HepG2 (cell line): ENCODE results near the gene INTS15. TPM values are rescaled to one million over a fixed set of nuclear protein-coding genes. Genes with fewer than 3 reads are reported as not detected.

Source experiments
- ARID3A ChIP-seq: IDR thresholded peaks from 2 replicates; pipeline ENCODE4 v1.6.1; 2012; ENCODE audit warnings: low read depth, low read length, improper control_type of control experiment
- CHCHD3 ChIP-seq: sonication (generic); formaldehyde crosslinking; IDR thresholded peaks from 2 replicates; pipeline ENCODE4 v1.8.0; 2022; ENCODE audit warnings: mild to moderate bottlenecking, missing genetic modification reagents, moderate library complexity
- CREM ChIP-seq, 2 experiments: sonication (generic) in 1 of 2; formaldehyde crosslinking in 1 of 2; IDR thresholded peaks; 2 replicates each; pipeline versions ENCODE4 v1.4.0 to v1.6.1; 2016 to 2020; ENCODE audit warnings: antibody characterized with exemption in 1 of 2, mild to moderate bottlenecking in 1 of 2, missing genetic modification reagents in 1 of 2
- GPBP1L1 ChIP-seq: sonication (generic); formaldehyde crosslinking; IDR thresholded peaks from 2 replicates; pipeline ENCODE4 v1.5.0; 2020; ENCODE audit warnings: mild to moderate bottlenecking, missing genetic modification reagents
- HOXA7 ChIP-seq: sonication (generic); formaldehyde crosslinking; IDR thresholded peaks from 2 replicates; pipeline ENCODE4 v1.8.1; 2022; ENCODE audit warnings: mild to moderate bottlenecking, missing genetic modification reagents, moderate library complexity
- KLF15 ChIP-seq: sonication (generic); formaldehyde crosslinking; IDR thresholded peaks from 2 replicates; pipeline ENCODE4 v1.8.1; 2023; ENCODE audit warnings: borderline replicate concordance, mild to moderate bottlenecking, inconsistent platforms, missing genetic modification reagents, mixed read lengths
- MEIS1 ChIP-seq: sonication (generic); formaldehyde crosslinking; IDR thresholded peaks from 2 replicates; pipeline ENCODE4 v1.9.0; 2021; ENCODE audit warnings: mild to moderate bottlenecking, missing genetic modification reagents, moderate library complexity, borderline replicate concordance
- MEIS2 ChIP-seq: sonication (generic); formaldehyde crosslinking; IDR thresholded peaks from 2 replicates; pipeline ENCODE4 v1.9.0; 2021; ENCODE audit warnings: mild to moderate bottlenecking, missing genetic modification reagents
- MXD1 ChIP-seq: sonication (generic); formaldehyde crosslinking; IDR thresholded peaks from 2 replicates; pipeline ENCODE4 v1.4.0; 2020; ENCODE audit warnings: mild to moderate bottlenecking, missing genetic modification reagents
- MXD4 ChIP-seq: IDR thresholded peaks from 2 replicates; pipeline ENCODE4 v1.6.1; 2016; ENCODE audit warnings: mild to moderate bottlenecking, missing biosample characterization, missing genetic modification reagents
- MXI1 ChIP-seq: IDR thresholded peaks from 3 replicates; pipeline ENCODE4 v1.6.1; 2012; ENCODE audit warnings: low read depth, low read length, inconsistent platforms, borderline replicate concordance
- MYC ChIP-seq: sonication (generic); formaldehyde crosslinking; IDR thresholded peaks from 2 replicates; pipeline ENCODE4 v1.9.0; 2021; ENCODE audit warnings: missing genetic modification reagents, borderline replicate concordance
- NONO ChIP-seq, 2 experiments: fragments of 450-650 bp in 1 of 2; sonication (generic) in 1 of 2; formaldehyde crosslinking in 1 of 2; IDR thresholded peaks in 1 of 2; conservative IDR thresholded peaks in 1 of 2; 2 replicates each; pipeline versions ENCODE4 v1.6.1 to v1.8.0; 2017 to 2022; ENCODE audit warnings: mild to moderate bottlenecking in 1 of 2, missing genetic modification reagents in 1 of 2, moderate library complexity in 1 of 2
- SP140L ChIP-seq: sonication (generic); formaldehyde crosslinking; IDR thresholded peaks from 2 replicates; pipeline ENCODE4 v1.4.0; 2020; ENCODE audit warnings: missing genetic modification reagents, borderline replicate concordance
- ZBTB34 ChIP-seq: sonication (generic); formaldehyde crosslinking; IDR thresholded peaks from 2 replicates; pipeline ENCODE4 v1.8.0; 2022; ENCODE audit warnings: mild to moderate bottlenecking, missing genetic modification reagents
- ZKSCAN5 ChIP-seq: sonication (generic); formaldehyde crosslinking; IDR thresholded peaks from 2 replicates; pipeline ENCODE4 v1.5.1; 2020; ENCODE audit warnings: mild to moderate bottlenecking, missing genetic modification reagents
- ZNF136 ChIP-seq: sonication (generic); formaldehyde crosslinking; IDR thresholded peaks from 2 replicates; pipeline ENCODE4 v1.8.1; 2022; ENCODE audit warnings: low read depth, mild to moderate bottlenecking, moderate library complexity, missing genetic modification reagents
- ZNF276 ChIP-seq: sonication (generic); formaldehyde crosslinking; IDR thresholded peaks from 2 replicates; pipeline ENCODE4 v1.4.0; 2020; ENCODE audit warnings: mild to moderate bottlenecking, low read depth, missing genetic modification reagents
- ZNF557 ChIP-seq: sonication (generic); formaldehyde crosslinking; IDR thresholded peaks from 2 replicates; pipeline ENCODE4 v1.4.0; 2020; ENCODE audit warnings: missing genetic modification reagents
- ZNF703 ChIP-seq: sonication (generic); formaldehyde crosslinking; IDR thresholded peaks from 2 replicates; pipeline ENCODE4 v1.5.1; 2020; ENCODE audit warnings: missing genetic modification reagents, mild to moderate bottlenecking, moderate library complexity, borderline replicate concordance
- ZSCAN20 ChIP-seq: sonication (generic); formaldehyde crosslinking; IDR thresholded peaks from 2 replicates; pipeline ENCODE4 v1.4.0; 2020; ENCODE audit warnings: missing genetic modification reagents, mild to moderate bottlenecking, borderline replicate concordance
- polyA plus RNA-seq, 8 experiments: library from polyadenylated mRNA; depleted of rRNA in 3 of 8; stranded (reverse) in 7 of 8; unstranded in 1 of 8; fragments of >200 nt; fragmentation: Illumina TruSeq in 4 of 8; extraction: Trizol in 4 of 8; gene quantifications; 2 replicates each; pipeline versions ENCODE4 v1.2.1 to v1.2.3, GENCODE V29; 2011 to 2016; ENCODE audit warnings: low read depth in 4 of 8, missing spikeins in 1 of 8, mixed read lengths in 1 of 8; ENCODE audit not compliant: insufficient read depth in 1 of 8
- total RNA-seq, 5 experiments: library from RNA; depleted of rRNA; stranded (reverse); fragments of >200 nt; fragmentation: Illumina TruSeq; extraction: Trizol; gene quantifications; 2 replicates each; pipeline ENCODE4 v1.2.3, GENCODE V29; 2016; ENCODE audit warnings: low read depth in 1 of 5

Gene INTS15
- total and polyA plus RNA-seq, 2 of the 13 experiments (the other 11 are each of a cell fraction or from before 2014, with no cell fraction given): 16.3 to 25.7 TPM

GRCh38 chr7:6636741-6637543 lies 47.1 kb downstream of the INTS15 start, which contains the start of gene ZNF316 (continued):
- TF ChIP-seq KLF15 (CRISPR knock-in tag) (no peak), MYC (CRISPR knock-in tag) (peak; percentile 36; the same call in 1 of the 2 replicates), CREM (IDR thresholded peaks at IDR 0.05) (no peak), CREM (CRISPR knock-in tag; IDR thresholded peaks at IDR 0.05) (no peak), ZNF703 (no peak), MEIS2 (CRISPR knock-in tag) (0 out of 2 replicates have a peak, but pooled peaks have one; percentile 20), ZKSCAN5 (CRISPR knock-in tag) (no peak), ZNF136 (CRISPR knock-in tag) (no peak), MXD1 (peak; percentile 46; the same call in 1 of the 2 replicates), MEIS1 (no peak), ARID3A (no peak), NONO (IDR thresholded peaks at IDR 0.05) (no peak), NONO (CRISPR knock-in tag; conservative IDR thresholded peaks at IDR 0.05) (0 out of 2 replicates have a peak, but pooled peaks have one; percentile 29), ZBTB34 (CRISPR knock-in tag) (no peak), ZNF557 (CRISPR knock-in tag) (no peak), GPBP1L1 (CRISPR knock-in tag) (no peak), ZNF276 (CRISPR knock-in tag) (no peak), CHCHD3 (CRISPR knock-in tag) (no peak), MXD4 (CRISPR knock-in tag) (no peak), ZSCAN20 (CRISPR knock-in tag) (peak; percentile 20; the same call in 1 of the 2 replicates), MXI1 (no peak; the same call in 2 of the 3 replicates), HOXA7 (no peak), SP140L (CRISPR knock-in tag) (no peak)
